Measurements from ENCODE around the gene TBRG4. TPM values are rescaled to one million over a fixed set of nuclear protein-coding genes. Genes with fewer than 3 reads are reported as not detected.

TBRG4 gene
- total and polyA plus RNA-seq, 2 donors (not counting 3 experiments of a cell fraction or from before 2014, with no cell fraction given): 43.7 to 56.7 TPM

DNA sequence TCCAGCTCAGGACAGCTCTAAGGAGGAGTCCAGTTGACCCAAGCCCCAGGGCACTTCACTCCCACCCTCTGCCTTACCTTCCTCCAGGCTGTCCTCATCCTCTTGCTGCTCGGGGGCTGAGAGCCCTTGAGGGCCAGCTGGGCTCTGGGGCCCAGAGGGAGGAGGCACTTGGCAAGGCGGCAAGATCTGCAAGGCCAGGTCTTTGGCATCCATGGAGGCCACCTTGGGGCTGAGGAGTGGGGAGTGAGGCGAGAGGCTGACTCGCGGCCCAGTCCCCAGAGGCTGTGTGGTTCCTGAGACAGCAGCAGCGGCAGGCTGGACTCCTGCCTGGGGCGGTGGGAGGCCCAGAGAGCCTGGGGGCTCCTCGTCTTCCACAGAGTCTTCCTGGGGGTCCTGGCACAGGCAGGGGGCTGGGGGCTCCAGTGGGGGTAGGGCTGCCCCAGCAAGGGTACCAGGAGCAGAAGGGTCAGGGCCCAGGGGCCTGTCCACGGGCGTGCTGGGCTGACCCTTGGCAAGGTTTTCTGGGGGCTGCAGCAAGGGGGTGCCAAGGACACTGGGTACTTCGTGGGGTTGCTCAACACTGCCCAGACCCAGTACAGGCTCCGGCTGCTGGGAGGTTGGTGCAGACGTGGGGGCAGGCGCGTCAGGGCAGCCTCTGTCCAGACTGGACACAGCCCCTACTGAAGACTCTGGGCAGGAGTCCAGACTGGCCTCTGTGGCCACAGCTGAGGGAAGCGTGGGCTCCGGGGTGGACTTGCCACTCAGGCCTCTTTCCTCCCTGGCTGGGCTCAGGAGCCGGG lies 29.3 kb downstream of the TBRG4 start:
- Histone ChIP-seq H3K4me1 (ENCODE audit: control insufficient read depth, extremely low read depth, insufficient read depth, low read length) (no peaks in the 10 kb centered on the region), H3K9ac (replicated peaks; ENCODE audit: extremely low read depth, insufficient read depth, low read length) (no peak overlapping the region), H3K27me3 (ENCODE audit: control insufficient read depth in 2 of 2, insufficient read depth in 2 of 2, low read length in 2 of 2) (no peaks in the 10 kb centered on the region), H3K79me2 (ENCODE audit: control insufficient read depth, insufficient read depth, low read length) (no peaks in the 10 kb centered on the region), H3K4me3 (replicated peaks in 1 of 3; ENCODE audit: insufficient read depth in 1 of 3, low read depth in 1 of 3, low read length in 3 of 3) (no peak overlapping the region), H2AFZ (ENCODE audit: low read depth, low read length) (no peak overlapping the region), H3K9me3 (replicated peaks; ENCODE audit: control insufficient read depth, insufficient read depth, low read length) (no peaks in the 10 kb centered on the region), H4K20me1 (replicated peaks; ENCODE audit: control insufficient read depth, extremely low read depth, insufficient read depth, low read length) (no peaks in the 10 kb centered on the region), H3K27ac (ENCODE audit: insufficient read depth, low read depth, low read length) (no peak overlapping the region), H3K36me3 (ENCODE audit: control insufficient read depth in 2 of 2, extremely low read depth in 1 of 2, insufficient read depth in 2 of 2, low read length in 2 of 2) (no peaks in the 10 kb centered on the region), H3K4me2 (ENCODE audit: insufficient read depth, low read length) (no peak overlapping the region), H3K9me1 (replicated peaks; ENCODE audit: control insufficient read depth, extremely low read depth, insufficient read depth, low read length) (no peaks in the 10 kb centered on the region)
- no peak for FAIRE-seq
- POLR2A ChIA-PET: interaction anchor here (1.0 kb wide), 1 partner anchor 83 kb away, joined by 3 read pairs; no protein-coding TSS in a partner anchor
- dilution Hi-C loops (cut with MboI; ENCODE audit: extremely low pct_ligation_motif_present, low sequenced_read_pairs): no loop called here
- TF ChIP-seq POLR2A (IDR thresholded peaks at IDR 0.05; ENCODE audit: low read depth, low read length) (no peak), MYC (IDR thresholded peaks at IDR 0.05; ENCODE audit: low read depth, low read length) (no peak), GATA2 (IDR thresholded peaks at IDR 0.05; ENCODE audit: insufficient read depth, insufficient read length, low read depth, low read length) (no peak), POLR2AphosphoS5 (IDR thresholded peaks at IDR 0.05; ENCODE audit: insufficient read depth, low read depth, low read length) (no peak), EZH2 (IDR thresholded peaks at IDR 0.05; ENCODE audit: borderline replicate concordance, low read depth, low read length, severe bottlenecking) (no peak), FOS (IDR thresholded peaks at IDR 0.05; ENCODE audit: borderline replicate concordance, insufficient read depth, low read length) (no peak), JUN (IDR thresholded peaks at IDR 0.05; ENCODE audit: borderline replicate concordance, insufficient read depth, insufficient read length, low read depth) (no peak)
- TF ChIP-seq, protein P1, sequence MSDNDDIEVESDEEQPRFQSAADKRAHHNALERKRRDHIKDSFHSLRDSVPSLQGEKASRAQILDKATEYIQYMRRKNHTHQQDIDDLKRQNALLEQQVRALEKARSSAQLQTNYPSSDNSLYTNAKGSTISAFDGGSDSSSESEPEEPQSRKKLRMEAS (IDR thresholded peaks at IDR 0.05; ENCODE audit: insufficient read depth, insufficient read length): no peak
- TF ChIP-seq, protein P2, sequence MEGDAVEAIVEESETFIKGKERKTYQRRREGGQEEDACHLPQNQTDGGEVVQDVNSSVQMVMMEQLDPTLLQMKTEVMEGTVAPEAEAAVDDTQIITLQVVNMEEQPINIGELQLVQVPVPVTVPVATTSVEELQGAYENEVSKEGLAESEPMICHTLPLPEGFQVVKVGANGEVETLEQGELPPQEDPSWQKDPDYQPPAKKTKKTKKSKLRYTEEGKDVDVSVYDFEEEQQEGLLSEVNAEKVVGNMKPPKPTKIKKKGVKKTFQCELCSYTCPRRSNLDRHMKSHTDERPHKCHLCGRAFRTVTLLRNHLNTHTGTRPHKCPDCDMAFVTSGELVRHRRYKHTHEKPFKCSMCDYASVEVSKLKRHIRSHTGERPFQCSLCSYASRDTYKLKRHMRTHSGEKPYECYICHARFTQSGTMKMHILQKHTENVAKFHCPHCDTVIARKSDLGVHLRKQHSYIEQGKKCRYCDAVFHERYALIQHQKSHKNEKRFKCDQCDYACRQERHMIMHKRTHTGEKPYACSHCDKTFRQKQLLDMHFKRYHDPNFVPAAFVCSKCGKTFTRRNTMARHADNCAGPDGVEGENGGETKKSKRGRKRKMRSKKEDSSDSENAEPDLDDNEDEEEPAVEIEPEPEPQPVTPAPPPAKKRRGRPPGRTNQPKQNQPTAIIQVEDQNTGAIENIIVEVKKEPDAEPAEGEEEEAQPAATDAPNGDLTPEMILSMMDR (IDR thresholded peaks at IDR 0.05; ENCODE audit: extremely low read depth in 1 of 2, insufficient read depth in 1 of 2, low read depth in 1 of 2, low read length in 2 of 2): no peak
- no peak for DNase-seq (ENCODE audit: low read depth, low spot score)
- CTCF ChIA-PET: no interaction called here
- intact Hi-C loops (cut with micrococcal nuclease): no loop called here
- no TSS peak for BruUV-seq (replicated peaks)
